K562 (cell line): ENCODE results near the gene UBE2E2. TPM values are rescaled to one million over a fixed set of nuclear protein-coding genes. Genes with fewer than 3 reads are reported as not detected.

ENCODE experiments used
- CREM ChIP-seq: IDR thresholded peaks from 2 replicates; pipeline ENCODE4 v1.6.1; 2014; ENCODE audit warnings: antibody characterized with exemption, low read depth
- E2F3 ChIP-seq: fragments of 250-450 bp; sonication (Bioruptor Pico); IDR thresholded peaks from 2 replicates; pipeline ENCODE4 v1.4.0; 2020; ENCODE audit warnings: mild to moderate bottlenecking
- ETV5 ChIP-seq: sonication (generic); formaldehyde crosslinking; IDR thresholded peaks from 2 replicates; pipeline ENCODE4 v1.4.0; 2020; ENCODE audit warnings: low read depth, mild to moderate bottlenecking, missing genetic modification reagents
- FOXJ3 ChIP-seq: sonication (generic); formaldehyde crosslinking; IDR thresholded peaks from 2 replicates; pipeline ENCODE4 v1.4.0; 2020; ENCODE audit warnings: mild to moderate bottlenecking, missing genetic modification reagents
- FOXK1 ChIP-seq: sonication (generic); formaldehyde crosslinking; IDR thresholded peaks from 2 replicates; pipeline ENCODE4 v1.8.0; 2022; ENCODE audit warnings: missing genetic modification reagents, mild to moderate bottlenecking, borderline replicate concordance
- FUS ChIP-seq: fragments of 200-400 bp; formaldehyde crosslinking; optimal IDR thresholded peaks from 2 replicates; pipeline ENCODE3; 2017; ENCODE audit warnings: low read depth, low read length
- HDAC3 ChIP-seq: fragments of 450-650 bp; IDR thresholded peaks from 2 replicates; pipeline ENCODE4 v1.6.1; 2018; ENCODE audit warnings: borderline replicate concordance, mild to moderate bottlenecking, moderate library complexity; ENCODE audit not compliant: partially characterized antibody
- HMG20A ChIP-seq: fragments of 450-650 bp; formaldehyde crosslinking; conservative IDR thresholded peaks from 2 replicates; pipeline ENCODE4 v1.4.0; 2020; ENCODE audit warnings: mild to moderate bottlenecking, mixed read lengths
- L3MBTL2 ChIP-seq: fragments of 450-650 bp; IDR thresholded peaks from 2 replicates; pipeline ENCODE4 v1.6.1; 2016; ENCODE audit warnings: mild to moderate bottlenecking, moderate library complexity
- MCM2 ChIP-seq: fragments of 450-650 bp; IDR thresholded peaks from 2 replicates; pipeline ENCODE4 v1.6.1; 2017; ENCODE audit warnings: low read depth, mild to moderate bottlenecking
- MTF1 ChIP-seq: fragments of 250-450 bp; sonication (Bioruptor Pico); IDR thresholded peaks from 2 replicates; pipeline ENCODE4 v1.9.0; 2021; ENCODE audit warnings: moderate library complexity, mild to moderate bottlenecking, inconsistent platforms, borderline replicate concordance
- MYC ChIP-seq, 2 experiments: fragments of 250-450 bp in 1 of 2; sonication (Bioruptor Pico) in 1 of 2; IDR thresholded peaks; 2 replicates each; pipeline versions ENCODE4 v1.5.1 to v1.6.1; 2012 to 2021; ENCODE audit warnings: low read depth in 2 of 2, borderline replicate concordance in 1 of 2, improper control_type of control experiment in 1 of 2, low read length in 1 of 2, mild to moderate bottlenecking in 1 of 2, moderate library complexity in 1 of 2
- NBN ChIP-seq: fragments of 450-650 bp; IDR thresholded peaks from 2 replicates; pipeline ENCODE4 v1.6.1; 2016; ENCODE audit warnings: low read depth, mild to moderate bottlenecking
- PHF21A ChIP-seq: fragments of 450-650 bp; IDR thresholded peaks from 2 replicates; pipeline ENCODE4 v1.6.1; 2017; ENCODE audit warnings: low read depth, borderline replicate concordance
- POLR3G ChIP-seq: IDR thresholded peaks from 2 replicates; pipeline ENCODE4 v1.6.1; 2011; ENCODE audit not compliant: insufficient read length, insufficient replicate concordance; ENCODE audit errors: extremely low read depth
- SFPQ ChIP-seq: fragments of 200-400 bp; formaldehyde crosslinking; IDR thresholded peaks from 2 replicates; pipeline ENCODE4 v1.6.1; 2017; ENCODE audit warnings: mild to moderate bottlenecking, low read depth, low read length, moderate library complexity
- SIRT6 ChIP-seq: IDR thresholded peaks from one replicate; pipeline ENCODE4 v1.6.1; 2012; ENCODE audit warnings: low read depth, mild to moderate bottlenecking, control low read depth, inconsistent platforms, low read length, moderate library complexity
- YBX1 ChIP-seq: fragments of 450-650 bp; IDR thresholded peaks from 2 replicates; pipeline ENCODE4 v1.7.1; 2016; ENCODE audit warnings: mild to moderate bottlenecking
- ZBTB7A ChIP-seq: IDR thresholded peaks from 2 replicates; pipeline ENCODE4 v1.6.1; 2011; ENCODE audit warnings: low read depth, mild to moderate bottlenecking, low read length, moderate library complexity, borderline replicate concordance; ENCODE audit not compliant: control insufficient read depth
- ZNF436 ChIP-seq: fragments of 250-450, 450-650 bp; sonication (Bioruptor Pico); formaldehyde crosslinking; IDR thresholded peaks from 2 replicates; pipeline ENCODE4 v1.7.0; 2020; ENCODE audit warnings: mild to moderate bottlenecking
- ZNF766 ChIP-seq: fragments of 200-800 bp; sonication (Bioruptor generic); conservative IDR thresholded peaks from 2 replicates; pipeline ENCODE4 v1.6.1; 2016; ENCODE audit warnings: missing genetic modification characterization, missing compliant biosample characterization
- ZNF79 ChIP-seq: fragments of 250-450 bp; sonication (Bioruptor Pico); IDR thresholded peaks from 2 replicates; pipeline ENCODE4 v1.4.0; 2020; ENCODE audit warnings: low read depth, mild to moderate bottlenecking, moderate library complexity
- polyA plus RNA-seq, 8 experiments: library from polyadenylated mRNA; depleted of rRNA in 4 of 8; stranded (reverse) in 5 of 8; unstranded in 3 of 8; fragments of >200 nt; fragmentation: Nextera tagmentation in 2 of 8; fragmentation: Illumina TruSeq in 1 of 8; extraction: Ambion mirVana in 2 of 8; extraction: Trizol in 1 of 8; gene quantifications; 2 replicates each; pipeline versions ENCODE4 v1.2.1 to v1.2.3, GENCODE V29; 2011 to 2014; ENCODE audit warnings: inconsistent platforms in 1 of 8, missing spikeins in 1 of 8
- total RNA-seq, 7 experiments: library from RNA; depleted of rRNA in 6 of 7; stranded (reverse); fragments of >200 nt in 6 of 7; fragmentation: Illumina TruSeq in 2 of 7; extraction: Trizol in 2 of 7; gene quantifications; 2 replicates each; pipeline versions ENCODE4 v1.2.1 to v1.2.3, GENCODE V29; 2011 to 2021; ENCODE audit warnings: low replicate concordance in 1 of 7
- TF ChIP-seq, protein P1 (sequence below): IDR thresholded peaks from 2 replicates; pipeline ENCODE4 v1.6.1; 2012; ENCODE audit warnings: low read depth, low read length, improper control_type of control experiment, borderline replicate concordance
- TF ChIP-seq, protein P2 (sequence below): fragments of 450-650 bp; formaldehyde crosslinking; IDR thresholded peaks from 2 replicates; pipeline ENCODE4 v1.4.0; 2022; ENCODE audit warnings: mild to moderate bottlenecking, moderate library complexity

Gene UBE2E2
- total and polyA plus RNA-seq, 9 of the 15 experiments (the other 6 are each of a cell fraction or from before 2014, with no cell fraction given), result 0.22 to 5.1 (median 1.9) TPM

DNA sequence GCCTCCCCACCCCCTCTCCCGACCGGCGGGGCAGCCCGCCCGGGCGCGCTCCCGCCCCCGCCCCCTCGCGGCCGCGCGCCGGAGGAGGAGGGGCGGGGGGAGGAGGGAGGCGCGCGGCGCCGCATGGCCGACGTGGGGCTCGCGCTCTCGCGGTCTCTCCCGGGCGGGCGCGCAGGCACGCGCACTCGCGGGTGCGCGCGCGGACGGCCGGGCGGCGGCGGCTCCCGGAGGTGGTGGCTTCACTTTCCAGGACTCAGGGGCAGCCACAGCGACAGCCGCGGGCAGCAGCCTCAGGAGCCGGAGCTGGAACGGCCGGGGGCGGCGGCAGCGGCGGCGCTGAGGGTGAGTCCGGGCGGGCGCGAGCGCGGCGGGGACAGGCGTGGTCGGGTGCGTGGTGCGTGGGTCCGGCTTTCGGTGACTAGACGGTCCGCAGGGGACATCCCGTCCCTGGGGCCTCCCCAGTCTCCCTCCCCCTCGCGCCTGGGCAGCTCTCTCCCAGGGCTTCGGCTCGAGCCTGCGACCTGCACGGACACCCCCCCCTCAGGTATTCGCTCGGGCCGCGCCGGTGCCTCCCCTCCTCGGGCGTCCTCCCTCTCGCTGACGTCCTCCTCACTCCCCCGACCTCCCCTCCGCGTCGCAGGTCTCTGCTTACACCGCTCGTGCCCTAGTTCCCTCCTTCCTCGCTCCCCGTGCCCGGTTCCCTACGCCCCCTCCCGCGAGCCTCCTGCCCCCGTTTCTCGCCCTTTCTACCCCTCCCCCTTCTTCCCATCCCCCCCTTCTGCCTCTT, at the start of gene UBE2E2 (continued):
- TF ChIP-seq SFPQ (no peak), MCM2 (no peak), HMG20A (no peak), ZBTB7A (peak; percentile 47; the same call in 1 of the 2 replicates), ZNF79 (CRISPR knock-in tag) (no peak), ZNF436 (CRISPR knock-in tag) (no peak), CREM (no peak), FUS (no peak), POLR3G (no peak), E2F3 (CRISPR knock-in tag) (no peak), PHF21A (no peak), MYC (IDR thresholded peaks at IDR 0.05; ENCODE audit: low read depth, low read length) (no peak; the same call in 1 of the 2 replicates), MYC (CRISPR knock-in tag; IDR thresholded peaks at IDR 0.05; ENCODE audit: borderline replicate concordance, low read depth) (no peak), L3MBTL2 (peak; percentile 24; the same call in 1 of the 2 replicates), FOXJ3 (CRISPR knock-in tag) (no peak), NBN (no peak), YBX1 (no peak), ZNF766 (CRISPR knock-in tag) (peak; percentile 88), FOXK1 (no peak), HDAC3 (no peak), SIRT6 (no peak), ETV5 (CRISPR knock-in tag) (no peak), MTF1 (no peak)
- TF ChIP-seq, protein P1, sequence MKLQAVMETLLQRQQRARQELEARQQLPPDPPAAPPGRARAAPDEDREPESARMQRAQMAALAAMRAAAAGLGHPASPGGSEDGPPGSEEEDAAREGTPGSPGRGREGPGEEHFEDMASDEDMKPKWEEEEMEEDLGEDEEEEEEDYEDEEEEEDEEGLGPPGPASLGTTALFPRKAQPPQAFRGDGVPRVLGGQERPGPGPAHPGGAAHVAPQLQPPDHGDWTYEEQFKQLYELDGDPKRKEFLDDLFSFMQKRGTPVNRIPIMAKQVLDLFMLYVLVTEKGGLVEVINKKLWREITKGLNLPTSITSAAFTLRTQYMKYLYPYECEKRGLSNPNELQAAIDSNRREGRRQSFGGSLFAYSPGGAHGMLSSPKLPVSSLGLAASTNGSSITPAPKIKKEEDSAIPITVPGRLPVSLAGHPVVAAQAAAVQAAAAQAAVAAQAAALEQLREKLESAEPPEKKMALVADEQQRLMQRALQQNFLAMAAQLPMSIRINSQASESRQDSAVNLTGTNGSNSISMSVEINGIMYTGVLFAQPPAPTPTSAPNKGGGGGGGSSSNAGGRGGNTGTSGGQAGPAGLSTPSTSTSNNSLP, result no peak
- TF ChIP-seq, protein P2, sequence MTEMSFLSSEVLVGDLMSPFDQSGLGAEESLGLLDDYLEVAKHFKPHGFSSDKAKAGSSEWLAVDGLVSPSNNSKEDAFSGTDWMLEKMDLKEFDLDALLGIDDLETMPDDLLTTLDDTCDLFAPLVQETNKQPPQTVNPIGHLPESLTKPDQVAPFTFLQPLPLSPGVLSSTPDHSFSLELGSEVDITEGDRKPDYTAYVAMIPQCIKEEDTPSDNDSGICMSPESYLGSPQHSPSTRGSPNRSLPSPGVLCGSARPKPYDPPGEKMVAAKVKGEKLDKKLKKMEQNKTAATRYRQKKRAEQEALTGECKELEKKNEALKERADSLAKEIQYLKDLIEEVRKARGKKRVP, result no peak
